Head of caudate nucleus (tissue), 42 donors: ENCODE measurements around the gene LGALS12.
"Not testable (repeated sequence)": the region's sequence is repeated elsewhere in the genome, so short reads cannot be mapped to it uniquely, and the experiment has no call there.

Experiments
- DNase-seq, 42 donors: peaks; one replicate each; pipeline versions ENCODE4 v3.0.0 to v3.0.0-alpha.2; 2020 to 2021; ENCODE audit warnings: mixed read lengths in 7 of 42
- intact Hi-C: fragments of 100-400 bp; cut with DNase I; formaldehyde crosslinking; loops from one replicate; pipeline ENCODE4 v1.15.0; 2022

Gene LGALS12

GRCh38 chr11:63502252-63502820, 3.5 kb upstream of the LGALS12 start:
- no peak for DNase-seq
- intact Hi-C loops, result no loop called here

- intact Hi-C loops, result no loop called here
- DNase-seq, result peak in 5 of 42 donors; percentile 12 to 44 (median 29)
Measured at GRCh38 chr11:63503492-63503891, 2.4 kb upstream of the LGALS12 start.

- no peak for DNase-seq
- intact Hi-C loops, result no loop called here
Measured at GRCh38 chr11:63504054-63504453, 1.8 kb upstream of the LGALS12 start.

GRCh38 chr11:63504933-63505586, 824 bp upstream of the LGALS12 start:
- DNase-seq, result peak in 28 of 42 donors; percentile 26 to 81 (median 55)

GRCh38 chr11:63506876-63507275, 992 bp downstream of the LGALS12 start:
- no peak for DNase-seq
- intact Hi-C loops, result no loop called here

More at GRCh38 chr11:63504933-63505586, 824 bp upstream of the LGALS12 start:
- intact Hi-C loops, result no loop called here

- no peak for DNase-seq
- intact Hi-C loops, result no loop called here
Measured at GRCh38 chr11:63507511-63507910, 1.6 kb downstream of the LGALS12 start.

- DNase-seq, result peak; percentile 56 to 92 (median 81)
- intact Hi-C loops, result no loop called here
Measured at GRCh38 chr11:63508009-63508408, 2.1 kb downstream of the LGALS12 start.

GRCh38 chr11:63508745-63509144, 2.9 kb downstream of the LGALS12 start:
- no peak for DNase-seq
- intact Hi-C loops, result no loop called here

- intact Hi-C loops, result no loop called here
- peak; percentile 77 to 96 (median 90) for DNase-seq
Measured at GRCh38 chr11:63510360-63511047, 4.6 kb downstream of the LGALS12 start.

- peak in 26 of 42 donors; percentile 18 to 80 (median 51) for DNase-seq
- intact Hi-C loops, result no loop called here
Measured at GRCh38 chr11:63511048-63511748, 5.3 kb downstream of the LGALS12 start.

GRCh38 chr11:63512816-63513215, 6.9 kb downstream of the LGALS12 start:
- no peak for DNase-seq
- intact Hi-C loops, result no loop called here

- no peak for DNase-seq
- intact Hi-C loops, result no loop called here
Measured at GRCh38 chr11:63516109-63516508, 10.2 kb downstream of the LGALS12 start.

GRCh38 chr11:63517156-63517555, 11.3 kb downstream of the LGALS12 start:
- intact Hi-C loops, result no loop called here
- no peak for DNase-seq

GRCh38 chr11:63518548-63518947, 12.7 kb downstream of the LGALS12 start:
- DNase-seq, result no peak
- intact Hi-C loops, result no loop called here

- DNase-seq, result no peak
- intact Hi-C loops, result no loop called here
Measured at GRCh38 chr11:63520606-63521170, 14.8 kb downstream of the LGALS12 start.

GRCh38 chr11:63521896-63522295, 16.0 kb downstream of the LGALS12 start:
- intact Hi-C loops, result no loop called here
- peak in 1 of 42 donors; percentile 17 for DNase-seq

- intact Hi-C loops, result no loop called here
- DNase-seq, result no peak
Measured at GRCh38 chr11:63523151-63523550, 17.3 kb downstream of the LGALS12 start.

GRCh38 chr11:63527667-63528066, 21.8 kb downstream of the LGALS12 start:
- intact Hi-C loops, result no loop called here
- no peak for DNase-seq

- intact Hi-C loops, DNase-seq: not testable (repeated sequence)
Measured at GRCh38 chr11:63528156-63528555, 22.3 kb downstream of the LGALS12 start.
